CD4-positive, alpha-beta memory T cell (primary cell): ENCODE results near the gene POMGNT1. TPM values are rescaled to one million over a fixed set of nuclear protein-coding genes. Genes with fewer than 3 reads are reported as not detected.

ENCODE experiments used
- CTCF ChIA-PET: fragments of 350-600 bp; sonication (Branson Sonifier 250); formaldehyde crosslinking; loops from one replicate; lab custom pipeline; 2021; ENCODE audit warnings: inconsistent platforms; ENCODE audit not compliant: partially characterized antibody; lab: Charles Lee
- POLR2A ChIA-PET: fragments of 350-600 bp; sonication (Branson Sonifier 250); formaldehyde crosslinking; loops from one replicate; lab custom pipeline; 2021; ENCODE audit not compliant: partially characterized antibody; lab: Charles Lee
- DNase-seq, 5 donors: peaks; one replicate each; pipeline versions ENCODE4 v3.0.0 to v3.0.0-alpha.2; 2020 to 2022; ENCODE audit warnings: mixed read lengths in 1 of 5
- H3K27ac ChIP-seq: one replicate; pipeline ENCODE4 v1.7.0; 2013; ENCODE audit warnings: low read depth, low read length
- H3K27me3 ChIP-seq: 2 replicates; pipeline ENCODE4 v1.7.0; 2013; ENCODE audit warnings: mild to moderate bottlenecking, low read length, moderate library complexity; ENCODE audit not compliant: insufficient read depth
- H3K36me3 ChIP-seq: 2 replicates; pipeline ENCODE4 v1.7.0; 2013; ENCODE audit warnings: mild to moderate bottlenecking, low read length, moderate library complexity; ENCODE audit not compliant: insufficient read depth
- H3K4me1 ChIP-seq: 2 replicates; pipeline ENCODE4 v1.7.0; 2013; ENCODE audit warnings: mild to moderate bottlenecking, low read length, moderate library complexity; ENCODE audit not compliant: insufficient read depth
- H3K4me3 ChIP-seq, 2 donors: one replicate each; pipeline ENCODE4 v1.7.0; 2013; ENCODE audit warnings: low read length in 2 of 2, mild to moderate bottlenecking in 1 of 2
- H3K9me3 ChIP-seq, 2 donors: one replicate each; pipeline ENCODE4 v1.7.0; 2013; ENCODE audit warnings: low read length in 2 of 2, control low read depth in 1 of 2; ENCODE audit not compliant: control insufficient read depth in 1 of 2
- H3K27ac Mint-ChIP-seq, 7 donors: one replicate each; pipeline ENCODE4 v1.8.0; 2020 to 2021; ENCODE audit warnings: mixed read lengths in 7 of 7, mild to moderate bottlenecking in 6 of 7, inconsistent platforms in 3 of 7, moderate library complexity in 3 of 7
- H3K27me3 Mint-ChIP-seq, 2 donors: one replicate each; pipeline ENCODE4 v1.8.0; 2020 to 2021; ENCODE audit warnings: mixed read lengths in 2 of 2
- H3K36me3 Mint-ChIP-seq, 2 donors: one replicate each; pipeline ENCODE4 v1.8.0; 2020 to 2021; ENCODE audit warnings: mixed read lengths in 2 of 2, inconsistent platforms in 1 of 2, mild to moderate bottlenecking in 1 of 2
- H3K4me1 Mint-ChIP-seq, 4 donors: one replicate each; pipeline ENCODE4 v1.8.0; 2020 to 2021; ENCODE audit warnings: mixed read lengths in 4 of 4, mild to moderate bottlenecking in 1 of 4
- H3K4me3 Mint-ChIP-seq, 8 donors: one replicate each; pipeline ENCODE4 v1.8.0; 2020 to 2021; ENCODE audit warnings: mixed read lengths in 8 of 8, mild to moderate bottlenecking in 7 of 8, moderate library complexity in 6 of 8, inconsistent platforms in 3 of 8
- H3K9me3 Mint-ChIP-seq, 8 donors: one replicate each; pipeline ENCODE4 v1.8.0; 2020 to 2021; ENCODE audit warnings: mixed read lengths in 8 of 8, mild to moderate bottlenecking in 5 of 8, inconsistent platforms in 3 of 8, moderate library complexity in 1 of 8
- intact Hi-C: fragments of 100-400 bp; cut with micrococcal nuclease; formaldehyde crosslinking; loops from one replicate; pipeline ENCODE4 v1.15.1; 2023
- polyA plus RNA-seq, 2 donors: library from polyadenylated mRNA; unstranded; fragments of 300-500 nt; fragmentation: Illumina TruSeq; gene quantifications; one replicate each; pipeline ENCODE4 v1.2.3, GENCODE V29; 2021
- total RNA-seq, 2 experiments: library from RNA; stranded (reverse); gene quantifications; one replicate each; pipeline ENCODE4 v1.2.3, GENCODE V29; 2021

Gene POMGNT1
- total and polyA plus RNA-seq, 4 experiments from 2014 or later, result 31.7 to 41.4 (median 36.5) TPM

- Mint-ChIP-seq H3K27ac (peak overlapping the region in 5 of 7 donors; percentile 4 to 69 (median 38)), H3K4me1 (peaks cover 12 to 49% (median 25%) of the 10 kb centered on the region in 4 donors), H3K9me3 (peaks cover 0 to 3% (median 0%) of the 10 kb centered on the region in 8 donors), H3K36me3 (peaks cover 15 to 19% of the 10 kb centered on the region in 2 donors), H3K27me3 (peaks cover 0 to 1% of the 10 kb centered on the region in 2 donors), H3K4me3 (peak overlapping the region; percentile 68 to 86 (median 82))
- Histone ChIP-seq H3K4me1 (peaks cover 36% of the 10 kb centered on the region), H3K27me3 (no peaks in the 10 kb centered on the region), H3K9me3 (no peaks in the 10 kb centered on the region), H3K4me3 (no peak overlapping the region), H3K36me3 (peaks cover 15% of the 10 kb centered on the region), H3K27ac (no peak overlapping the region)
- ChIA-PET CTCF (interaction anchor here (0.5 to 2.6 kb wide), 3 partner anchors 25 to 717 kb away, joined by 3 to 14 read pairs (median 3); no protein-coding TSS in a partner anchor), POLR2A (interaction anchor here (1.1 to 1.4 kb wide), 3 partner anchors 33 to 141 kb away, joined by 3 to 5 read pairs (median 4); partner anchors contain the start of genes NSUN4 and RAD54L)
- intact Hi-C loops, result loop anchor here (2.0 to 5.0 kb wide), 2 partner anchors 48 to 512 kb away; partner anchors contain the start of genes GPBP1L1, RAD54L and TMEM69
- no peak for DNase-seq
These were observed 1.1 kb upstream of the POMGNT1 start for GRCh38 chr1:46199233-46199749.

DNA sequence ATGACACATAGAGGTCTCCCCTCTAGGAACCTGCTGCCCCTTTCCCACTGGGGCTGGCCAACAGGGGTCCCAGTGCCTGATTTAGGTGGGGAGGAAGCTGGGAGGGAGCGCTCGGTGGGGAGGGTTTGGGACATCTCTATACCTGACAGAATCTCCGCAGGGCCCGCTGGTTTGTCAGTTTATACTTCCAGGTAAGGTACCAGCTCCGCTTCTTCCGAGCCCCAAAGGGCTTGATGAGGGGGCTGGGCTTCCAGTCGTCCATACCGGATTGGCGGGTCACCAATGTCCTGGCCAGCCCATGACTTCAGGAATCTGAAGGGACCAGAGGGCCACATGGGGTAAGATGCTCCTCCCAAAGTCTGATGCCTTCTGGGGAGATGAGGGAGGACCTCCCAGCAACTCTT is 672 bp downstream of the POMGNT1 start:
- Histone ChIP-seq H3K9me3 (no peaks in the 10 kb centered on the region), H3K27ac (peak overlapping the region; percentile 76), H3K27me3 (no peaks in the 10 kb centered on the region), H3K4me1 (peaks cover 28% of the 10 kb centered on the region), H3K36me3 (peaks cover 27% of the 10 kb centered on the region), H3K4me3 (peak overlapping the region; percentile 78 to 86)
- Mint-ChIP-seq H3K27ac (peak overlapping the region in 6 of 7 donors; percentile 55 to 82 (median 70)), H3K4me1 (peaks cover 7 to 33% (median 22%) of the 10 kb centered on the region in 4 donors), H3K36me3 (peaks cover 24 to 29% of the 10 kb centered on the region in 2 donors), H3K9me3 (no peaks in the 10 kb centered on the region), H3K4me3 (peak overlapping the region; percentile 83 to 89 (median 87)), H3K27me3 (peaks cover 0 to under 1% of the 10 kb centered on the region in 2 donors)
- ChIA-PET POLR2A (interaction anchor here (1.4 to 2.0 kb wide), 3 partner anchors 10 to 106 kb away, joined by 5 to 6 read pairs (median 6); partner anchors contain the start of genes LRRC41 and UQCRH), CTCF (interaction anchor here (0.6 to 3.6 kb wide), 3 partner anchors 15 to 1211 kb away, joined by 3 to 14 read pairs (median 13); partner anchors contain the start of gene EIF2B3)
- intact Hi-C loops, result loop anchor here (5.0 kb wide), 1 partner anchor 510 kb away; the partner anchor contains the start of genes GPBP1L1 and TMEM69
- DNase-seq, result no peak

DNA sequence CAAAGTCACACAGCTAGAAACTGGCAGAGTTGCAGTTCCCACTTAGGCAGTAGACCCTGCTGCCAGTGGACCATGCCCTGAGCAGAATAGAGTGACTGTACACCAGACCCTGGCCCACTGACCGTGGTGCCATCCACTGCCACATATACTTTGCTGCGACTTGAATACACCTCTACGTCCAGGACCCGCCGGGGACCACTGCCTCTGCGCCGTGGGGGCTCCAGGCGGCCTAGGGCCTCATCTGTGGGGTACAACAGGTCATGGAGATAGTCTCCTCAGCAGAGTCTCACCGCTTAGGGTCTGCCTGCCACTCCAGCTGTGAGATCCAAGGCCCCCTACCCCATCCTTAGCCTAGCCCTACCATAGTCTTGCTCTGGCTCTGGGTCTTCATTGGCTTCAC is 1.6 kb downstream of the POMGNT1 start:
- CTCF ChIA-PET, result interaction anchor here (3.6 kb wide), 1 partner anchor 14 kb away, joined by 13 read pairs; no protein-coding TSS in a partner anchor
- POLR2A ChIA-PET, result interaction anchor here (1.9 kb wide), 1 partner anchor 107 kb away, joined by 6 read pairs; the partner anchor contains the start of genes LRRC41 and UQCRH
- Histone ChIP-seq H3K36me3 (peaks cover 34% of the 10 kb centered on the region), H3K4me1 (peaks cover 28% of the 10 kb centered on the region), H3K4me3 (no peak overlapping the region), H3K9me3 (no peaks in the 10 kb centered on the region), H3K27ac (no peak overlapping the region), H3K27me3 (no peaks in the 10 kb centered on the region)
- H3K9me3 Mint-ChIP-seq, result no peaks in the 10 kb centered on the region
- no peak for DNase-seq
- peak overlapping the region in 3 of 7 donors; percentile 0 to 78 (median 12) for H3K27ac Mint-ChIP-seq
- no peaks in the 10 kb centered on the region for H3K27me3 Mint-ChIP-seq
- intact Hi-C loops, result loop anchor here (5.0 kb wide), 1 partner anchor 509 kb away; the partner anchor contains the start of genes GPBP1L1 and TMEM69
- H3K4me3 Mint-ChIP-seq, result peak overlapping the region in 5 of 8 donors; percentile 8 to 88 (median 61)
- peaks cover 7 to 31% (median 22%) of the 10 kb centered on the region in 4 donors for H3K4me1 Mint-ChIP-seq
- H3K36me3 Mint-ChIP-seq, result peaks cover 25 to 36% of the 10 kb centered on the region in 2 donors

DNA sequence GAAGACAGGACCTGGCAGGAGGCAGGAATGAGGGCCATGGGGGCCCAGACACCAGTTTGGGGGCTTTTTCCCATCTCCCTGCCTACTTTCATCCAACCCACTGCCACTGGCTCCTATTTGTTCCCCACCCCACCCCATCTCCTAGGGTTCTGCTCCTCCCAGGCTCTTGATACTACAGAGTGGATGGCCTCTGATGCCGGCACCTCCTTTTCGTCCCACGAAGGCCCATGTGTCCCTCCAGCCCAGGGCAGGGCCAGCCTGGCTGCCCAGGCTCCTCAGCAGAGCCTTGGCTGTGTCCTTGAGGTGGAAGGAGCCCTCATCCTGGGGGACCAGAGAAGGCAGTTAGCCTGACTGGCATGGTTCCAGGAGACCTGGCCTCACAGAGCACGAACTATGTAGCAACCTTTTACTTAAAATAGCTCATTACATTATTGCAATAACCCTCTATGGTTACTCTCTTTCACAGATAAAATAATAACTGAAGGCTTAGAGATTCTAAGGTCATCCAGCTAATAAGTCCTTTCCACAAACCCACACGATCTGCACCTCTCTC is 3.5 kb downstream of the POMGNT1 start:
- H3K4me3 Mint-ChIP-seq, result no peak overlapping the region
- no peak overlapping the region for H3K27ac ChIP-seq
- CTCF ChIA-PET, result interaction anchor here (0.6 to 3.6 kb wide), 4 partner anchors 12 to 85 kb away, joined by 3 to 13 read pairs (median 6); no protein-coding TSS in a partner anchor

DNA sequence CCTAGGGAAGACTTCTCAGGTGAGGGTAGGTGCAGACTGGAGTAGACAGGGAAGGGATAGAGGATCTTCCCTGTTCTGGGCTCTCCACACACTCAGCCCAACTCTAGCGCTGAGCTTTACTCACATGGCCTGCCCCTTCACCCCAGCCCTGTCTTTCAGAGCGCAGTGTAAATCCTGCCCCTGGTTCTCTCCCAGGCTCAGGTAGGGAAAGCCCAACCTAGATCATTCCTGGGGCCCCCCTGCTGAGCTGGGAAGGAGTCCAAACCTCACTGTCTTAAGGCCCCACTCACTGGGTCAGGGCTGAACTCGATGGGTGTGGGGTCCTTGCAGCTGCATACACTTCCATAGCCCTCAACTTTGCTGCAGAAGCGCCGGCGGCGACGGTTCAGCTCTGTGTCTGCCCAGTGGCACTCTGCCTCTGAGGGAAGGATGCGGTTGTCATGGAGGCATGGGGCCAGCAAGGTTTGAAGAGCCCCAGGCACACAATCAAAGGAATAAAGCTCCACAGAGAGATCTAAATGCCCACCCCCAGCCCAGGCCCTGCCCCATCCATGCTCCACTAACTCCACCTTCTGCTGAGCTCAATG is 4.2 kb downstream of the POMGNT1 start:
- Mint-ChIP-seq H3K27ac (no peak overlapping the region), H3K9me3 (no peaks in the 10 kb centered on the region)

More for the DNA sequence above, 3.5 kb downstream of the POMGNT1 start:
- H3K27me3 Mint-ChIP-seq, result no peaks in the 10 kb centered on the region
- no peak for DNase-seq
- no peaks in the 10 kb centered on the region for H3K27me3 ChIP-seq
- no peaks in the 10 kb centered on the region for H3K9me3 ChIP-seq
- H3K27ac Mint-ChIP-seq, result no peak overlapping the region
- H3K4me1 Mint-ChIP-seq, result peaks cover 5 to 26% (median 19%) of the 10 kb centered on the region in 4 donors
- H3K36me3 ChIP-seq, result peaks cover 45% of the 10 kb centered on the region
- H3K9me3 Mint-ChIP-seq, result no peaks in the 10 kb centered on the region
- intact Hi-C loops, result loop anchor here (5.0 kb wide), 1 partner anchor 507 kb away; the partner anchor contains the start of genes GPBP1L1 and TMEM69
- peaks cover 28% of the 10 kb centered on the region for H3K4me1 ChIP-seq
- POLR2A ChIA-PET, result no interaction called here
- H3K4me3 ChIP-seq, result no peak overlapping the region
- peaks cover 30 to 47% of the 10 kb centered on the region in 2 donors for H3K36me3 Mint-ChIP-seq

DNA sequence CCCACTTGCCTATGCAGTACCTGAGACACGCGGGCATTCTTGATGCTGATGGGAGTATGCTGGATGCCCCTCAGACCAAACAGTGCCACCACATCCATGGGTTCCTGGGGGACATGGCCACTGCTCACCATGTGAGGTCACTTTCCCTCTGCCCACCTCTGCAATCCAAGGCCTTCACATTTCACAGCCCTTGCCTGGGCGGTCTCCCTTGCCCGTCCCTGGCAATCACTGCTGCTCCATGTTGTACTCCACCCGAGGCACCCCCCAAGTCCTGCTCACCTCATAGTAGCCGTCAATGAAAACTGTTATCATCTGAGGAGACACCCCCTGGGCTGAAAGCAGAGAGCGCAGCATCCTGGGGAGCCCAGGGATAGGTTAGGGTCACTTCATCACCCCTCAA is 4.9 kb downstream of the POMGNT1 start:
- H3K27ac Mint-ChIP-seq, result no peak overlapping the region
- no peak for DNase-seq
- intact Hi-C loops, result no loop called here
- H3K27me3 Mint-ChIP-seq, result no peaks in the 10 kb centered on the region
- H3K4me3 ChIP-seq, result no peak overlapping the region
- H3K36me3 ChIP-seq, result peaks cover 52% of the 10 kb centered on the region
- no peaks in the 10 kb centered on the region for H3K27me3 ChIP-seq
- ChIA-PET POLR2A (no interaction called here), CTCF (interaction anchor here (1.0 to 2.4 kb wide), 2 partner anchors 30 to 157 kb away, joined by 3 to 9 read pairs; no protein-coding TSS in a partner anchor)
- H3K4me1 ChIP-seq, result peaks cover 17% of the 10 kb centered on the region
- H3K9me3 ChIP-seq, result no peaks in the 10 kb centered on the region
- peaks cover 5 to 23% (median 13%) of the 10 kb centered on the region in 4 donors for H3K4me1 Mint-ChIP-seq
- H3K27ac ChIP-seq, result no peak overlapping the region
- no peaks in the 10 kb centered on the region for H3K9me3 Mint-ChIP-seq
- H3K36me3 Mint-ChIP-seq, result peaks cover 36 to 57% of the 10 kb centered on the region in 2 donors
- H3K4me3 Mint-ChIP-seq, result no peak overlapping the region

More for the DNA sequence above, 4.2 kb downstream of the POMGNT1 start:
- DNase-seq, result no peak
- ChIA-PET POLR2A (no interaction called here), CTCF (interaction anchor here (0.6 to 3.6 kb wide), 4 partner anchors 12 to 85 kb away, joined by 3 to 13 read pairs (median 6); no protein-coding TSS in a partner anchor)
- H3K4me3 ChIP-seq, result no peak overlapping the region
- H3K36me3 Mint-ChIP-seq, result peaks cover 34 to 52% of the 10 kb centered on the region in 2 donors
- peaks cover 5 to 26% (median 15%) of the 10 kb centered on the region in 4 donors for H3K4me1 Mint-ChIP-seq
- intact Hi-C loops, result no loop called here
- H3K27me3 ChIP-seq, result no peaks in the 10 kb centered on the region
- H3K4me3 Mint-ChIP-seq, result no peak overlapping the region
- H3K27me3 Mint-ChIP-seq, result no peaks in the 10 kb centered on the region
- H3K4me1 ChIP-seq, result peaks cover 22% of the 10 kb centered on the region
- no peak overlapping the region for H3K27ac ChIP-seq
- no peaks in the 10 kb centered on the region for H3K9me3 ChIP-seq
- H3K36me3 ChIP-seq, result peaks cover 45% of the 10 kb centered on the region
